HL-60 (cell line): ENCODE results near the gene SLC18A2.

Experiments used
- CTCF ChIP-seq: IDR thresholded peaks from one replicate; pipeline ENCODE4 v1.5.1; 2011; ENCODE audit warnings: low read length, control low read depth, inconsistent platforms; ENCODE audit not compliant: insufficient read depth
- POLR2AphosphoS5 ChIP-seq: IDR thresholded peaks from 2 replicates; pipeline ENCODE4 v1.6.1; 2012; ENCODE audit warnings: low read depth

DNA sequence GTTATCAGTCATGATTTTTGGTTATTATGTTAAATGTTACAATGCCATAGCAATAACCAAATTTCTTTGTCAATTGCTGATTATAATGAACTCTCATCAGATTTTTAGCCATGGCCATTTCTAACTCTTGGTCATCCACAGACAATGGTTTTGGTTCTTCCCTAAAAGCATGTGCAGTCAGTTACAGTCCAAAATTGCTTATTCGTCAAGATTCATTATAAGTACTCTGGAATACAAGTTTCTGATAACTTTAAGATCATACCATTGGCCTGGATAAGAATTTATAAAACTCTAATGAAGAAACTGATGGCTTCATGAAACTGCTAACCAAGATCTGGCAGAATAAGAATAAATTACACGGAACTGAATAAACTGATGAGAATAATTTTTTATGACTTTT, 83.5 kb downstream of the SLC18A2 start:
- TF ChIP-seq CTCF (no peak), POLR2AphosphoS5 (no peak)
